ENCODE data around the gene PARP6. TPM values are rescaled to one million over a fixed set of nuclear protein-coding genes. Genes with fewer than 3 reads are reported as not detected.

The PARP6 gene
- total RNA-seq: 10 to 100 TPM; 32.9 to 89.3 (median 61.4) TPM
- long read RNA-seq, donor 1, partial matches to known transcripts: 17 of 114 reads
- long read RNA-seq, donor 1, other reads (novel, unspliced or antisense): 93 of 114 reads
- long read RNA-seq, donor 2, partial matches to known transcripts: 0 of 6 reads
- long read RNA-seq, donor 2, other reads (novel, unspliced or antisense): 6 of 6 reads

DNA sequence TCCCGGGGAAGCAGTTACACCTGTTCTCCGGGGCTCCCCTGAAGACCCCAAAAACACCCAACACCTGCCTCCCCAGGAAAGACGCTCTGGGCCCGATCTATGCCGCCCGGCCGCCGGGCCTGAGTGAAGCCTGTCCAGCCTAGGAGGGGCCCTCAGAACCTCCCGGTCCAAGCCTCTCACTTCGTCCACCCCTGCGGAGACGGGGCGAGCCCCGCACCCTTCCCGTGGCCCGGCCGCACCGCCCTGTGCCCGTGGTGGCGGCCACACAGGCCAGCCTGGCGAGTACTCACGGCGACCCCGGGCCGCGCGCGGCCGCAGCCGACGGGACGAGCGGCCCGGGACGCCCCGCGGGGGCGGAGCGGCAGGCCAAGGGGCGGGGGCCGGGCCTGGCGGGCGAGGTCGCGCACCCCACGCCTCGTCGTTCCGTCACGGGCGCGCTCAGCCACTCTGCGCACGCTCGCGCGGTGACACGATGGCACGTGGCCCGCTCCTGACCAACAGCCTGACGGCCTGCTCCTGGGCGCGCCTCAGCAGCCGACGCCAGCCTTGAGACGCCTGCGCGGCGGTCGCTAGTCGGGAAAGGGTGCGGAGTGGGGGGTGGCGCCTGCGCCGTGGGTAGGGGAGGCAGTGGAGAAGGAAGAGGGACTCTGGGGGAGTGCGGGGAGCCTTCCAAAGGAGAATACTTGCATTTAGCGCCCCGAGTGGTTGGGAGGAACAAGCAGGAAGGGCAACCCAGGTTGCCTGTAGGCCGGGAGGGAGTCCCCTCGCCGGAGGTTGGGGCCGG is at the start of gene PARP6:
Gene PARP6, minus strand, starts transcription at position 342 of the 784 bp plus-strand sequence. CDS start 5,077 bp downstream, outside the sequence.
- Histone ChIP-seq H3K4me1 (ENCODE audit: low read depth) (peaks cover 9% of the 10 kb centered on the region), H3K4me3 (peak within 1 kb of the TSS; percentile 60), H3K36me3 (ENCODE audit: low read depth) (no peaks in the 10 kb centered on the region), H3K9me3 (no peaks in the 10 kb centered on the region)
- TF ChIP-seq, protein P1, sequence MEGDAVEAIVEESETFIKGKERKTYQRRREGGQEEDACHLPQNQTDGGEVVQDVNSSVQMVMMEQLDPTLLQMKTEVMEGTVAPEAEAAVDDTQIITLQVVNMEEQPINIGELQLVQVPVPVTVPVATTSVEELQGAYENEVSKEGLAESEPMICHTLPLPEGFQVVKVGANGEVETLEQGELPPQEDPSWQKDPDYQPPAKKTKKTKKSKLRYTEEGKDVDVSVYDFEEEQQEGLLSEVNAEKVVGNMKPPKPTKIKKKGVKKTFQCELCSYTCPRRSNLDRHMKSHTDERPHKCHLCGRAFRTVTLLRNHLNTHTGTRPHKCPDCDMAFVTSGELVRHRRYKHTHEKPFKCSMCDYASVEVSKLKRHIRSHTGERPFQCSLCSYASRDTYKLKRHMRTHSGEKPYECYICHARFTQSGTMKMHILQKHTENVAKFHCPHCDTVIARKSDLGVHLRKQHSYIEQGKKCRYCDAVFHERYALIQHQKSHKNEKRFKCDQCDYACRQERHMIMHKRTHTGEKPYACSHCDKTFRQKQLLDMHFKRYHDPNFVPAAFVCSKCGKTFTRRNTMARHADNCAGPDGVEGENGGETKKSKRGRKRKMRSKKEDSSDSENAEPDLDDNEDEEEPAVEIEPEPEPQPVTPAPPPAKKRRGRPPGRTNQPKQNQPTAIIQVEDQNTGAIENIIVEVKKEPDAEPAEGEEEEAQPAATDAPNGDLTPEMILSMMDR (IDR thresholded peaks at IDR 0.05): peak; percentile 37
- DNase-seq (peak; percentile 94 to 99 (median 98)), ATAC-seq (peak; percentile 98)
- intact Hi-C loops (cut with DNase I, micrococcal nuclease): no loop called here

GRCh38 chr15:72319985-72320671 is 47.8 kb upstream of the PARP6 start, which contains the start of gene CELF6:
CELF6 (minus strand) TSS chr15:72320157; CDS start chr15:72319874, 283 bp downstream.
- no peak within 1 kb of the TSS for H3K4me3 ChIP-seq
- peaks cover 9% of the 10 kb centered on the region for H3K4me1 ChIP-seq (ENCODE audit: low read depth)
- H3K9me3 ChIP-seq: no peaks in the 10 kb centered on the region
- TF ChIP-seq, protein P1 (IDR thresholded peaks at IDR 0.05): no peak
- intact Hi-C loops (cut with DNase I, micrococcal nuclease): no loop called here
- ATAC-seq: peak; percentile 90
- peak; percentile 71 to 84 (median 80) for DNase-seq
- no peaks in the 10 kb centered on the region for H3K36me3 ChIP-seq (ENCODE audit: low read depth)

GRCh38 chr15:72319360-72319984 is 47.1 kb upstream of the PARP6 start:
- intact Hi-C loops (cut with DNase I, micrococcal nuclease): no loop called here
- DNase-seq (peak; percentile 66 to 83 (median 74)), ATAC-seq (peak; percentile 90)
- Histone ChIP-seq H3K36me3 (ENCODE audit: low read depth) (no peaks in the 10 kb centered on the region), H3K4me3 (no peak overlapping the region), H3K9me3 (no peaks in the 10 kb centered on the region), H3K4me1 (ENCODE audit: low read depth) (peaks cover 9% of the 10 kb centered on the region)
- TF ChIP-seq, protein P1 (IDR thresholded peaks at IDR 0.05): no peak

DNA sequence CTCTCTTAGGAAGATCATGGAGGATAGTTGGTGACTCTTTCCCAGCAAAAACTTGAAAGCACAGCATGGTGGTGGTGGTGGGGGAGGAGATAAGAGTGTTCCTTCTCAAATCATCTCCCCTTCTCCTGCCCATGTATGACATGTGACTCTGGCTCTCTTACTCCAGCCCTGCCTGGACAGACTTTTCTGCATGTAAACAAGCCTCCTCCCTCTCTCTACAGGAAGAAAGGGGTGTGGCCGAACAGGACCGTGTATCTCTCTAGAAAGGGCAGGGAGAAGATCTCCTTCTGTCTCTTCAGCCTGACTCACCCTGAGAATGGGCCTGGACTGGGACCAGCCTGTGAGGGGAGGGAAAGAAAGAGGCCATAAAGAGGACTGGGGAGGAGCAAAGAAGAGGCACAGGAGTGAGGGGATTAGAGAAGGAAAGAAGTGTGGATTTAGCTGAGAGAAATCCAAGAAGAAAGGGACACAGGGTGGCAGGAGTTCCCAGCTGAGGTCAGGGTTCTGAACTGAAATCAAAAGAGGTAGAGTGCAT is 46.1 kb upstream of the PARP6 start:
- no peak for DNase-seq
- Histone ChIP-seq H3K4me1 (ENCODE audit: low read depth) (peaks cover 9% of the 10 kb centered on the region), H3K36me3 (ENCODE audit: low read depth) (no peaks in the 10 kb centered on the region), H3K4me3 (no peak overlapping the region), H3K9me3 (no peaks in the 10 kb centered on the region)
- no peak for ATAC-seq
- intact Hi-C loops (cut with DNase I, micrococcal nuclease): no loop called here
- TF ChIP-seq, protein P1 (IDR thresholded peaks at IDR 0.05): no peak

GRCh38 chr15:72315706-72316370 is 43.5 kb upstream of the PARP6 start:
- Histone ChIP-seq H3K9me3 (no peaks in the 10 kb centered on the region), H3K4me3 (no peak overlapping the region), H3K36me3 (ENCODE audit: low read depth) (no peaks in the 10 kb centered on the region), H3K4me1 (ENCODE audit: low read depth) (peaks cover 9% of the 10 kb centered on the region)
- TF ChIP-seq, protein P1 (IDR thresholded peaks at IDR 0.05): no peak
- ATAC-seq (no peak), DNase-seq (peak in 1 of 3 donors; percentile 22)
- intact Hi-C loops (cut with DNase I, micrococcal nuclease): no loop called here
